HepG2 (cell line): ENCODE measurements around the gene GPR6. TPM values are rescaled to one million over a fixed set of nuclear protein-coding genes. Genes with fewer than 3 reads are reported as not detected.

ENCODE experiments used
- EHMT2 ChIP-seq: fragments of 200-600 bp; sonication (generic); IDR thresholded peaks from 2 replicates; pipeline ENCODE4 v1.7.0; 2017; ENCODE audit warnings: antibody characterized with exemption, low read depth, low read length, borderline replicate concordance
- FOSL1 ChIP-seq: sonication (generic); formaldehyde crosslinking; IDR thresholded peaks from 2 replicates; pipeline ENCODE4 v1.9.0; 2021; ENCODE audit warnings: missing genetic modification reagents, borderline replicate concordance
- JUNB ChIP-seq: sonication (generic); formaldehyde crosslinking; IDR thresholded peaks from 2 replicates; pipeline ENCODE4 v1.8.0; 2022; ENCODE audit warnings: missing genetic modification reagents, mild to moderate bottlenecking, borderline replicate concordance
- KAT8 ChIP-seq: IDR thresholded peaks from 2 replicates; pipeline ENCODE4 v1.6.1; 2016; ENCODE audit warnings: missing genetic modification reagents, missing compliant biosample characterization
- MTA1 ChIP-seq: sonication (generic); formaldehyde crosslinking; IDR thresholded peaks from 2 replicates; pipeline ENCODE4 v1.4.0; 2020; ENCODE audit warnings: missing genetic modification reagents, mild to moderate bottlenecking, borderline replicate concordance
- SIX1 ChIP-seq: sonication (generic); formaldehyde crosslinking; IDR thresholded peaks from 2 replicates; pipeline ENCODE4 v1.4.0; 2020; ENCODE audit warnings: missing genetic modification reagents, borderline replicate concordance
- STAT5B ChIP-seq: sonication (generic); formaldehyde crosslinking; IDR thresholded peaks from 2 replicates; pipeline ENCODE4 v1.4.0; 2020; ENCODE audit warnings: missing genetic modification reagents
- TGIF2 ChIP-seq: IDR thresholded peaks from 2 replicates; pipeline ENCODE4 v1.6.1; 2016; ENCODE audit warnings: control low read depth, missing compliant biosample characterization
- ZNF558 ChIP-seq: sonication (generic); formaldehyde crosslinking; IDR thresholded peaks from 2 replicates; pipeline ENCODE4 v1.9.0; 2022; ENCODE audit warnings: mild to moderate bottlenecking, missing genetic modification reagents, borderline replicate concordance
- polyA plus RNA-seq, 8 experiments: library from polyadenylated mRNA; depleted of rRNA in 3 of 8; stranded (reverse) in 7 of 8; unstranded in 1 of 8; fragments of >200 nt; fragmentation: Illumina TruSeq in 4 of 8; extraction: Trizol in 4 of 8; gene quantifications; 2 replicates each; pipeline versions ENCODE4 v1.2.1 to v1.2.3, GENCODE V29; 2011 to 2016; ENCODE audit warnings: low read depth in 4 of 8, missing spikeins in 1 of 8, mixed read lengths in 1 of 8; ENCODE audit not compliant: insufficient read depth in 1 of 8
- total RNA-seq, 5 experiments: library from RNA; depleted of rRNA; stranded (reverse); fragments of >200 nt; fragmentation: Illumina TruSeq; extraction: Trizol; gene quantifications; 2 replicates each; pipeline ENCODE4 v1.2.3, GENCODE V29; 2016; ENCODE audit warnings: low read depth in 1 of 5
- TF ChIP-seq, protein P1 (sequence below): sonication (generic); formaldehyde crosslinking; conservative IDR thresholded peaks from 2 replicates; pipeline ENCODE4 v1.4.0; 2020; ENCODE audit warnings: missing genetic modification reagents
- TF ChIP-seq, protein P2 (sequence below): sonication (generic); formaldehyde crosslinking; conservative IDR thresholded peaks from 2 replicates; pipeline ENCODE4 v1.4.0; 2020; ENCODE audit warnings: missing genetic modification reagents
- TF ChIP-seq, protein P3 (sequence below): sonication (generic); formaldehyde crosslinking; IDR thresholded peaks from 2 replicates; pipeline ENCODE4 v1.4.0; 2020; ENCODE audit warnings: mild to moderate bottlenecking, missing genetic modification reagents
- TF ChIP-seq, protein P4 (sequence below): sonication (generic); formaldehyde crosslinking; IDR thresholded peaks from 2 replicates; pipeline ENCODE4 v1.4.0; 2020; ENCODE audit warnings: missing genetic modification reagents
- TF ChIP-seq, protein P5 (sequence below): sonication (generic); formaldehyde crosslinking; IDR thresholded peaks from 2 replicates; pipeline ENCODE4 v1.4.0; 2020; ENCODE audit warnings: missing genetic modification reagents

The GPR6 gene
- total and polyA plus RNA-seq, 2 of the 13 experiments (the other 11 are each of a cell fraction or from before 2014, with no cell fraction given) = not detected

DNA sequence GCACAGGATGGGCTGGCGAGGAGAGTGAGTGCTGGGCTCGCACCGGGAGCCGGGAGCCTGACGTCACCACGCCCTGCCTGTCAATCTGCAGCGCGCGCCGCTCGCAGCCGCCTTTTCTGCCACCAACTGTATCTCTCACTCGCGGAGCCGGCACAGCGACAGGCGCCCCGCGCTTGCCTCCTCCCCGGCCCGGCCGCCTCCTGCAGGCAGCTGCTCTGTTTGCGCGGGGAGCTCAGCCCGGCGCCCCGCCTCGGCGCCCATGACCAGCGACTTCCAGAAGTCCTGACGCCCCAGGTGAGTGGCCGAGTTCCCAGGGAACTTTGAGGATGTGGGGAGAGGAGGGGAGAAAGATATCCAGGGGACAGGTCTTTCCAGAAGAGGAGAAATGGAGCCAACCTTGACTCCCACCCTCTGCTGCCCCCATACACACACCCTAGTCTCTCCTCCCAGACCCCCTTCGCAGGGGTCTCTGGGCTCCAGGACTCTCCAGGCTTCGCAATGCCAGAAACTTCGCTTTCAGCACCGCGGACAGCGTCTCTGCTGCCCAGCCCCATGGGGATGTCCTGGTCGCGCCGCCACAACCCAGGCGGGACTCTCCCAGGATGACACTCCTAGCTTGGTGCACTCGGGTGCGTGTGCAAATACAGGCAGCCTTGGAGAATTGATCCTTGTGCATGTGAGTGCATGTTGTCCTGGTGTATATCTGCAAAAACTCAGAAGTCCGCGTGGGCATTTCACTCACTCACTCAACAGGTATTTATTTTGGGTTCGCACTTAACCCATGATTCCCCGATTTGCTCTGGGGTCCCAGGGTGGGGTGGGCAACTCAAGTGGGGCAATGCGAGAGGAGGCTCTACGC is at the start of gene GPR6 (continued):
- TF ChIP-seq, protein P1, sequence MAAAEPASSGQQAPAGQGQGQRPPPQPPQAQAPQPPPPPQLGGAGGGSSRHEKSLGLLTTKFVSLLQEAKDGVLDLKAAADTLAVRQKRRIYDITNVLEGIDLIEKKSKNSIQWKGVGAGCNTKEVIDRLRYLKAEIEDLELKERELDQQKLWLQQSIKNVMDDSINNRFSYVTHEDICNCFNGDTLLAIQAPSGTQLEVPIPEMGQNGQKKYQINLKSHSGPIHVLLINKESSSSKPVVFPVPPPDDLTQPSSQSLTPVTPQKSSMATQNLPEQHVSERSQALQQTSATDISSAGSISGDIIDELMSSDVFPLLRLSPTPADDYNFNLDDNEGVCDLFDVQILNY (CRISPR knock-in tag) = 0 out of 2 replicates have a peak, but pooled peaks have one; percentile 31
- TF ChIP-seq TGIF2 (CRISPR knock-in tag) (0 out of 2 replicates have a peak, but pooled peaks have one; percentile 50), EHMT2 (peak; percentile 97), SIX1 (CRISPR knock-in tag) (no peak), MTA1 (no peak), STAT5B (CRISPR knock-in tag) (peak; percentile 79; the same call in 1 of the 2 replicates), FOSL1 (CRISPR knock-in tag) (0 out of 2 replicates have a peak, but pooled peaks have one; percentile 24), ZNF558 (CRISPR knock-in tag) (peak; percentile 64; the same call in 1 of the 2 replicates), KAT8 (CRISPR knock-in tag) (no peak), JUNB (CRISPR knock-in tag) (no peak)
- TF ChIP-seq, protein P2, sequence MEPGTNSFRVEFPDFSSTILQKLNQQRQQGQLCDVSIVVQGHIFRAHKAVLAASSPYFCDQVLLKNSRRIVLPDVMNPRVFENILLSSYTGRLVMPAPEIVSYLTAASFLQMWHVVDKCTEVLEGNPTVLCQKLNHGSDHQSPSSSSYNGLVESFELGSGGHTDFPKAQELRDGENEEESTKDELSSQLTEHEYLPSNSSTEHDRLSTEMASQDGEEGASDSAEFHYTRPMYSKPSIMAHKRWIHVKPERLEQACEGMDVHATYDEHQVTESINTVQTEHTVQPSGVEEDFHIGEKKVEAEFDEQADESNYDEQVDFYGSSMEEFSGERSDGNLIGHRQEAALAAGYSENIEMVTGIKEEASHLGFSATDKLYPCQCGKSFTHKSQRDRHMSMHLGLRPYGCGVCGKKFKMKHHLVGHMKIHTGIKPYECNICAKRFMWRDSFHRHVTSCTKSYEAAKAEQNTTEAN (CRISPR knock-in tag) = peak; percentile 91
- TF ChIP-seq, protein P3, sequence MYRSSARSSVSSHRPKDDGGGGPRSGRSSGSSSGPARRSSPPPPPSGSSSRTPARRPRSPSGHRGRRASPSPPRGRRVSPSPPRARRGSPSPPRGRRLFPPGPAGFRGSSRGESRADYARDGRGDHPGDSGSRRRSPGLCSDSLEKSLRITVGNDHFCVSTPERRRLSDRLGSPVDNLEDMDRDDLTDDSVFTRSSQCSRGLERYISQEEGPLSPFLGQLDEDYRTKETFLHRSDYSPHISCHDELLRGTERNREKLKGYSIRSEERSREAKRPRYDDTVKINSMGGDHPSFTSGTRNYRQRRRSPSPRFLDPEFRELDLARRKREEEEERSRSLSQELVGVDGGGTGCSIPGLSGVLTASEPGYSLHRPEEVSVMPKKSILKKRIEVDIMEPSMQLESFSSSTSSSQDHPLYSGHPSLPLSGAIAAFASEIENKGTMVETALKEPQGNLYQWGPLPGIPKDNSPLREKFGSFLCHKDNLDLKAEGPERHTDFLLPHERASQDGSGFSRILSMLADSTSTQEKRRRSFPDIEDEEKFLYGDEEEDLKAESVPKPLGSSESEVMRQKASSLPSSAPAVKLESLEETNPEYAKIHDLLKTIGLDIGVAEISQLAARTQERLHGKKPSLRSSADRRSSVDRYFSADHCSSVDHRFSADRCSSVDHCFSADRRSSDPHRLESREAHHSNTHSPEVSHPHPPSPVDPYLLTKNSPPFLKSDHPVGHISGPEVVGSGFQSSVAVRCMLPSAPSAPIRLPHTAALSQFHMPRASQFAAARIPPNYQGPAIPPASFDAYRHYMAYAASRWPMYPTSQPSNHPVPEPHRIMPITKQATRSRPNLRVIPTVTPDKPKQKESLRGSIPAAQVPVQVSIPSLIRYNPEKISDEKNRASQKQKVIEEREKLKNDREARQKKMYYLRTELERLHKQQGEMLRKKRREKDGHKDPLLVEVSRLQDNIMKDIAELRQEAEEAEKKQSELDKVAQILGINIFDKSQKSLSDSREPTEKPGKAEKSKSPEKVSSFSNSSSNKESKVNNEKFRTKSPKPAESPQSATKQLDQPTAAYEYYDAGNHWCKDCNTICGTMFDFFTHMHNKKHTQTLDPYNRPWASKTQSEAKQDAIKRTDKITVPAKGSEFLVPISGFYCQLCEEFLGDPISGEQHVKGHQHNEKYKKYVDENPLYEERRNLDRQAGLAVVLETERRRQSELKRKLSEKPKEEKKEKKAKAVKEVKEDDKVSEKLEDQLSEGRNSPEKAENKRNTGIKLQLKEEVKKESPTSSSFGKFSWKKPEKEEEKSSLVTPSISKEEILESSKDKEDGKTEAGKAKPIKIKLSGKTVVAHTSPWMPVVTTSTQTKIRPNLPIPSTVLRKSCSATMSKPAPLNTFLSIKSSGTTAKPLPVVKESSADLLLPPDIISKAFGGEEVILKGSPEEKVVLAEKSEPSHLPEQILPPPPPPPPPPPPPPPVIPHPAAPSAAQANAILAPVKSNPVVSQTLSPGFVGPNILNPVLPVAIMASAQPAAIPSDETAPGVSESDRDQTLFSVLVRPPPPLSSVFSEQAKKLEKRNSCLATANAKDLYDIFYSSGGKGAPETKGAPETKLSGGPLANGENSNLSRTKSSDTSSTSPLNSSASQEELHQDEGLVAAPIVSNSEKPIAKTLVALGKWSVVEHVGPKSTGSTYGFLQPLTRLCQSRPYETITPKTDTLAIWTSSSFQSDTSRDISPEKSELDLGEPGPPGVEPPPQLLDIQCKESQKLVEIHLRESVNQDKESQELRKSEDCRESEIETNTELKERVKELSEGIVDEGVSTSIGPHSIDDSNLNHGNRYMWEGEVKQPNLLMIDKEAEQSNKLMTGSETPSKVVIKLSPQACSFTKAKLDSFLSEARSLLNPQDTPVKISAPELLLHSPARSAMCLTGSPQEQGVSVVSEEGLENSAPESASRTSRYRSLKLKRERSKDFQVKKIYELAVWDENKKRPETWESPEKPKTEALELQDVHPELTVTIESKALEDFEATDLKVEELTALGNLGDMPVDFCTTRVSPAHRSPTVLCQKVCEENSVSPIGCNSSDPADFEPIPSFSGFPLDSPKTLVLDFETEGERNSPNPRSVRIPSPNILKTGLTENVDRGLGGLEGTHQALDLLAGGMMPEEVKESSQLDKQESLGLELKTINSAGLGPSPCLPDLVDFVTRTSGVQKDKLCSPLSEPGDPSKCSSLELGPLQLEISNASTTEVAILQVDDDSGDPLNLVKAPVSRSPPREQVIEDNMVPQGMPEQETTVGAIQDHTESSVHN (CRISPR knock-in tag) = no peak
- TF ChIP-seq, protein P4, sequence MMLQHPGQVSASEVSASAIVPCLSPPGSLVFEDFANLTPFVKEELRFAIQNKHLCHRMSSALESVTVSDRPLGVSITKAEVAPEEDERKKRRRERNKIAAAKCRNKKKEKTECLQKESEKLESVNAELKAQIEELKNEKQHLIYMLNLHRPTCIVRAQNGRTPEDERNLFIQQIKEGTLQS = peak; percentile 58; the same call in 1 of the 2 replicates
- TF ChIP-seq, protein P5, sequence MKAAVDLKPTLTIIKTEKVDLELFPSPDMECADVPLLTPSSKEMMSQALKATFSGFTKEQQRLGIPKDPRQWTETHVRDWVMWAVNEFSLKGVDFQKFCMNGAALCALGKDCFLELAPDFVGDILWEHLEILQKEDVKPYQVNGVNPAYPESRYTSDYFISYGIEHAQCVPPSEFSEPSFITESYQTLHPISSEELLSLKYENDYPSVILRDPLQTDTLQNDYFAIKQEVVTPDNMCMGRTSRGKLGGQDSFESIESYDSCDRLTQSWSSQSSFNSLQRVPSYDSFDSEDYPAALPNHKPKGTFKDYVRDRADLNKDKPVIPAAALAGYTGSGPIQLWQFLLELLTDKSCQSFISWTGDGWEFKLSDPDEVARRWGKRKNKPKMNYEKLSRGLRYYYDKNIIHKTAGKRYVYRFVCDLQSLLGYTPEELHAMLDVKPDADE (CRISPR knock-in tag) = 0 out of 2 replicates have a peak, but pooled peaks have one; percentile 66
